ENCODE measurements around the gene ZNF597.

ZNF597 gene

GRCh38 chr16:3443108-3444031 lies at the start of gene ZNF597, which contains the start of gene NAA60:
ZNF597 (minus strand) TSS chr16:3443504; CDS start chr16:3443153, 351 bp downstream.
NAA60 (plus strand) TSS chr16:3443680; CDS start chr16:3476228, 32,548 bp downstream.
- TF ChIP-seq, protein P1, sequence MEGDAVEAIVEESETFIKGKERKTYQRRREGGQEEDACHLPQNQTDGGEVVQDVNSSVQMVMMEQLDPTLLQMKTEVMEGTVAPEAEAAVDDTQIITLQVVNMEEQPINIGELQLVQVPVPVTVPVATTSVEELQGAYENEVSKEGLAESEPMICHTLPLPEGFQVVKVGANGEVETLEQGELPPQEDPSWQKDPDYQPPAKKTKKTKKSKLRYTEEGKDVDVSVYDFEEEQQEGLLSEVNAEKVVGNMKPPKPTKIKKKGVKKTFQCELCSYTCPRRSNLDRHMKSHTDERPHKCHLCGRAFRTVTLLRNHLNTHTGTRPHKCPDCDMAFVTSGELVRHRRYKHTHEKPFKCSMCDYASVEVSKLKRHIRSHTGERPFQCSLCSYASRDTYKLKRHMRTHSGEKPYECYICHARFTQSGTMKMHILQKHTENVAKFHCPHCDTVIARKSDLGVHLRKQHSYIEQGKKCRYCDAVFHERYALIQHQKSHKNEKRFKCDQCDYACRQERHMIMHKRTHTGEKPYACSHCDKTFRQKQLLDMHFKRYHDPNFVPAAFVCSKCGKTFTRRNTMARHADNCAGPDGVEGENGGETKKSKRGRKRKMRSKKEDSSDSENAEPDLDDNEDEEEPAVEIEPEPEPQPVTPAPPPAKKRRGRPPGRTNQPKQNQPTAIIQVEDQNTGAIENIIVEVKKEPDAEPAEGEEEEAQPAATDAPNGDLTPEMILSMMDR (IDR thresholded peaks at IDR 0.05; ENCODE audit: extremely low read depth, missing control alignments) = no peak
- DNase-seq (ENCODE audit: low spot score) = peak; percentile 87

DNA sequence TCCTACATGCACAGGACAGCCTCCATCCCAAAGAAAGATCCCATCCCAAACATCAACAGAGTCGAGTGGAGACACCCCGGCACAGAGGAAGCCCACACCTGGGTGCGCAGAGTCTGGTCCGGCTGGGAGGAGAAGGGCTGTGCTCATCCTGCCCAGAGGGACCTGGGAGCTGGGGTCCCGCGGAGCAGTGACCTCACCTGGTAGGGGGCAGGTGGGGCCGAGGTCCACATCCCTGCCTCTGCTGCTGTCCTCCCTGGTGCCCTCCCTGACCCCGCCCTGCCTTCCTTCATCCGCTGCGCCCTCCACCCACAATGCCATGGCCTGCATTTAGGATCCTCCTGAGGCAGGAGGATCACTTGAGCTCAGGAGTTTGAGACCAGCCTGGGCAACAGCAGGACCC lies 49.1 kb upstream of the ZNF597 start:
- DNase-seq (ENCODE audit: low spot score) = no peak
- TF ChIP-seq, protein P1 (IDR thresholded peaks at IDR 0.05; ENCODE audit: extremely low read depth, missing control alignments) = no peak

- DNase-seq (ENCODE audit: low spot score) = peak; percentile 62
Measured at GRCh38 chr16:3490911-3491629, 47.8 kb upstream of the ZNF597 start.

GRCh38 chr16:3488801-3489200 lies 45.5 kb upstream of the ZNF597 start:
- DNase-seq (ENCODE audit: low spot score) = no peak
- TF ChIP-seq, protein P1 (IDR thresholded peaks at IDR 0.05; ENCODE audit: extremely low read depth, missing control alignments) = no peak

More at GRCh38 chr16:3490911-3491629, 47.8 kb upstream of the ZNF597 start:
- TF ChIP-seq, protein P1 (IDR thresholded peaks at IDR 0.05; ENCODE audit: extremely low read depth, missing control alignments) = no peak

GRCh38 chr16:3487521-3488410 lies 44.5 kb upstream of the ZNF597 start:
- TF ChIP-seq, protein P1 (IDR thresholded peaks at IDR 0.05; ENCODE audit: extremely low read depth, missing control alignments) = no peak
- DNase-seq (ENCODE audit: low spot score) = no peak

DNA sequence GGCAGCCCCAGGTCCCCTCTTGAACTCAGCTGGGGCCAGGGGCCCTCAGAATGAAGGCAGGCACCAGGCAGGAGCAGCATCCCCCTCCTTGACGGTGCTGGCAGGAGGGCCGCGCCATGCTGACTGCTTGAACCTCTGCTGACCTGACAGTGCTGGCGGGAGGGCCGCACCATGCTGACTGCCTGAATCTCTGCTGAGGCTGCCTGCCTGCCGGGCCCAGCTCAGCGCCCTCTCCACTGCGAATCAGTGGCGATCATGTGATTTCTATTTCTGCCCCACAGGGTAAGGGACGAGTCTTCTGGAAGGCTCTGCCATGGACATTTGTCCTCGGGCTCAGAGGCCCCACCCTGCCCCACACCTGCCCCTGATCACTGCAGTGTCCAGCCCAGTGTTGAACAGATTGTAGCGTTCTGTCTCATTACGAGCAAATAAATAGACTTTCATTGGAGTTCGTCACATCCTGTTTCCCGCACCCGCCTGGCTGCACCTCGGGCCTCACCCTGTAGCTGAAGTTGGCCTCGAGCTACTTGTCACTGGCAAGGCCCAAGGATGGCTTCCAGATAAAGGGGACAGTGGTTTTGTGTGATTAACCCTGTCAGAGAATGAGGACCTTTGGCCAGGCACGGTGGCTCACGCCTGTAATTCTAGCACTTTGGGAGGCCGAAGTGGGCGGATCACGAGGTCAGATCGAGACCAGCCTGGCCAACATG lies 43.4 kb upstream of the ZNF597 start:
- TF ChIP-seq, protein P1 (IDR thresholded peaks at IDR 0.05; ENCODE audit: extremely low read depth, missing control alignments) = no peak
- DNase-seq (ENCODE audit: low spot score) = no peak

Measured in GM20000 (cell line).